ENCODE results near the gene SSRP1.

The SSRP1 gene

GRCh38 chr11:57353852-57354251, 18.2 kb upstream of the SSRP1 start:
- no peaks in the 10 kb centered on the region for H4K20me1 ChIP-seq
- peak overlapping the region in 10 of 11 experiments; percentile 25 to 82 (median 68); a peak in 17 of 22 replicates for H3K27ac ChIP-seq
- peak overlapping the region in 8 of 11 experiments; percentile 41 to 72 (median 56); a peak in 14 of 22 replicates for H3K9ac ChIP-seq
- peak overlapping the region in 10 of 11 experiments; percentile 70 to 87 (median 76); a peak in 20 of 22 replicates for H3K4me2 ChIP-seq
- no peaks in the 10 kb centered on the region for H3K27me3 ChIP-seq
- TF ChIP-seq Cebpa-rat (IDR thresholded peaks at IDR 0.05): no peak
- no peaks in the 10 kb centered on the region for H3K36me3 ChIP-seq
- H3K4me3 ChIP-seq: no peak overlapping the region
- H3K9me3 ChIP-seq (replicated peaks in 1 of 11): peaks cover 14 to 29% (median 21%) of the 10 kb centered on the region in 11 experiments
- peaks cover 43 to 57% (median 47%) of the 10 kb centered on the region in 10 experiments for H3K4me1 ChIP-seq

- Histone ChIP-seq H4K20me1 (no peaks in the 10 kb centered on the region), H3K4me1 (peaks cover 40 to 53% (median 44%) of the 10 kb centered on the region in 10 experiments), H3K27ac (peak overlapping the region in 6 of 11 experiments; percentile 52 to 82 (median 77); a peak in 9 of 22 replicates), H3K9me3 (replicated peaks in 1 of 11) (peaks cover 14 to 29% (median 21%) of the 10 kb centered on the region in 11 experiments), H3K27me3 (no peaks in the 10 kb centered on the region), H3K9ac (peak overlapping the region in 2 of 11 experiments; percentile 53 to 72; a peak in 2 of 22 replicates), H3K4me3 (no peak overlapping the region), H3K36me3 (no peaks in the 10 kb centered on the region), H3K4me2 (peak overlapping the region in 7 of 11 experiments; percentile 73 to 87 (median 82); a peak in 12 of 22 replicates)
- TF ChIP-seq Cebpa-rat (IDR thresholded peaks at IDR 0.05): no peak
Measured at GRCh38 chr11:57353446-57353845, 17.8 kb upstream of the SSRP1 start.

- Histone ChIP-seq H3K4me2 (peak overlapping the region in 5 of 11 experiments; percentile 75 to 87 (median 86); a peak in 3 of 22 replicates), H3K36me3 (no peaks in the 10 kb centered on the region), H3K4me1 (peaks cover 40 to 49% (median 45%) of the 10 kb centered on the region in 10 experiments), H4K20me1 (no peaks in the 10 kb centered on the region), H3K27ac (peak overlapping the region in 5 of 11 experiments; percentile 65 to 82 (median 78); a peak in 8 of 22 replicates), H3K9ac (0 out of 22 replicates have a peak overlapping the region, but pooled peaks of 1 of the 11 experiments have one; percentile 72), H3K27me3 (no peaks in the 10 kb centered on the region), H3K4me3 (no peak overlapping the region), H3K9me3 (replicated peaks in 1 of 11) (peaks cover 14 to 29% (median 21%) of the 10 kb centered on the region in 11 experiments)
- TF ChIP-seq Cebpa-rat (IDR thresholded peaks at IDR 0.05): no peak
Measured at GRCh38 chr11:57353036-57353435, 17.3 kb upstream of the SSRP1 start.

- Histone ChIP-seq H3K9ac (no peak overlapping the region), H3K4me2 (no peak overlapping the region; a peak in 1 of 22 replicates), H3K4me3 (no peak overlapping the region), H3K36me3 (no peaks in the 10 kb centered on the region), H3K27ac (no peak overlapping the region), H3K27me3 (no peaks in the 10 kb centered on the region), H3K4me1 (peaks cover 10 to 28% (median 20%) of the 10 kb centered on the region in 10 experiments), H3K9me3 (replicated peaks in 1 of 11) (peaks cover 14 to 29% (median 21%) of the 10 kb centered on the region in 11 experiments), H4K20me1 (no peaks in the 10 kb centered on the region)
- TF ChIP-seq Cebpa-rat (IDR thresholded peaks at IDR 0.05): no peak
Measured at GRCh38 chr11:57349491-57350274, 14.0 kb upstream of the SSRP1 start.

GRCh38 chr11:57348636-57349313, 13.1 kb upstream of the SSRP1 start:
- H4K20me1 ChIP-seq: no peaks in the 10 kb centered on the region
- no peak overlapping the region; a peak in 1 of 22 replicates for H3K9ac ChIP-seq
- H3K36me3 ChIP-seq: no peaks in the 10 kb centered on the region
- no peak overlapping the region for H3K4me3 ChIP-seq
- peaks cover under 1 to 22% (median 12%) of the 10 kb centered on the region in 10 experiments; a peak in 19 of 20 replicates for H3K4me1 ChIP-seq
- no peak for TF ChIP-seq Cebpa-rat (IDR thresholded peaks at IDR 0.05)
- peaks cover 14 to 29% (median 21%) of the 10 kb centered on the region in 11 experiments for H3K9me3 ChIP-seq (replicated peaks in 1 of 11)
- no peak overlapping the region; a peak in 1 of 22 replicates for H3K27ac ChIP-seq
- no peaks in the 10 kb centered on the region for H3K27me3 ChIP-seq
- H3K4me2 ChIP-seq: peak overlapping the region in 1 of 11 experiments; percentile 9; a peak in 1 of 22 replicates

GRCh38 chr11:57348052-57348451, 12.4 kb upstream of the SSRP1 start:
- H3K27ac ChIP-seq: peak overlapping the region in 3 of 11 experiments; percentile 29 to 34 (median 34); a peak in 3 of 22 replicates
- H3K9me3 ChIP-seq (replicated peaks in 1 of 11): peaks cover 14 to 29% (median 21%) of the 10 kb centered on the region in 11 experiments
- H3K9ac ChIP-seq: peak overlapping the region in 3 of 11 experiments; percentile 15 to 29 (median 21); a peak in 2 of 22 replicates

GRCh38 chr11:57347336-57347735, 11.6 kb upstream of the SSRP1 start:
- no peaks in the 10 kb centered on the region for H4K20me1 ChIP-seq
- H3K9me3 ChIP-seq (replicated peaks in 1 of 11): peaks cover 14 to 23% (median 18%) of the 10 kb centered on the region in 11 experiments
- H3K4me3 ChIP-seq: no peak overlapping the region
- peaks cover 0 to 20% (median 3%) of the 10 kb centered on the region in 10 experiments; a peak in 7 of 20 replicates for H3K4me1 ChIP-seq
- H3K9ac ChIP-seq: peak overlapping the region in 2 of 11 experiments; percentile 21 to 29; a peak in 2 of 22 replicates
- peak overlapping the region in 1 of 11 experiments; percentile 34; a peak in 1 of 22 replicates for H3K27ac ChIP-seq
- no peak overlapping the region for H3K4me2 ChIP-seq
- TF ChIP-seq Cebpa-rat (IDR thresholded peaks at IDR 0.05): no peak
- H3K27me3 ChIP-seq: no peaks in the 10 kb centered on the region
- H3K36me3 ChIP-seq: no peaks in the 10 kb centered on the region

More at GRCh38 chr11:57348052-57348451, 12.4 kb upstream of the SSRP1 start:
- Histone ChIP-seq H3K4me2 (peak overlapping the region in 2 of 11 experiments; percentile 9 to 11; a peak in 1 of 22 replicates), H3K27me3 (no peaks in the 10 kb centered on the region), H3K4me3 (no peak overlapping the region), H3K36me3 (no peaks in the 10 kb centered on the region), H3K4me1 (peaks cover 0 to 20% (median 5%) of the 10 kb centered on the region in 10 experiments; a peak in 9 of 20 replicates), H4K20me1 (no peaks in the 10 kb centered on the region)
- TF ChIP-seq Cebpa-rat (IDR thresholded peaks at IDR 0.05): no peak

GRCh38 chr11:57345555-57346211, 10.0 kb upstream of the SSRP1 start:
- Histone ChIP-seq H3K9me3 (replicated peaks in 1 of 11) (peaks cover 2 to 8% (median 3%) of the 10 kb centered on the region in 11 experiments), H4K20me1 (no peaks in the 10 kb centered on the region), H3K36me3 (no peaks in the 10 kb centered on the region), H3K4me1 (peaks cover 0 to 20% (median 3%) of the 10 kb centered on the region in 10 experiments; a peak in 7 of 20 replicates), H3K4me3 (no peak overlapping the region), H3K9ac (peak overlapping the region in 6 of 11 experiments; percentile 35 to 71 (median 56); a peak in 11 of 22 replicates), H3K27ac (peak overlapping the region in 7 of 11 experiments; percentile 27 to 71 (median 56); a peak in 13 of 22 replicates), H3K4me2 (no peak overlapping the region; a peak in 1 of 22 replicates), H3K27me3 (no peaks in the 10 kb centered on the region)
- TF ChIP-seq Cebpa-rat (IDR thresholded peaks at IDR 0.05): no peak

Data from BLaER1 treated with 17β-estradiol and CSF1 and Interleukin-3, amounts not matched to agents 10 nM and 100 nM (cell line).